NOMO-1 (cell line): ENCODE results near the gene DNAJC25.
"Not testable (repeated sequence)": the region's sequence is repeated elsewhere in the genome, so short reads cannot be mapped to it uniquely, and the experiment has no call there.

Experiments used
- DNase-seq, 2 experiments: peaks; one replicate each; lab custom pipeline; 2025; ENCODE audit not compliant: unreplicated experiment in 2 of 2; lab: John Stamatoyannopoulos, UW

Gene DNAJC25

DNA sequence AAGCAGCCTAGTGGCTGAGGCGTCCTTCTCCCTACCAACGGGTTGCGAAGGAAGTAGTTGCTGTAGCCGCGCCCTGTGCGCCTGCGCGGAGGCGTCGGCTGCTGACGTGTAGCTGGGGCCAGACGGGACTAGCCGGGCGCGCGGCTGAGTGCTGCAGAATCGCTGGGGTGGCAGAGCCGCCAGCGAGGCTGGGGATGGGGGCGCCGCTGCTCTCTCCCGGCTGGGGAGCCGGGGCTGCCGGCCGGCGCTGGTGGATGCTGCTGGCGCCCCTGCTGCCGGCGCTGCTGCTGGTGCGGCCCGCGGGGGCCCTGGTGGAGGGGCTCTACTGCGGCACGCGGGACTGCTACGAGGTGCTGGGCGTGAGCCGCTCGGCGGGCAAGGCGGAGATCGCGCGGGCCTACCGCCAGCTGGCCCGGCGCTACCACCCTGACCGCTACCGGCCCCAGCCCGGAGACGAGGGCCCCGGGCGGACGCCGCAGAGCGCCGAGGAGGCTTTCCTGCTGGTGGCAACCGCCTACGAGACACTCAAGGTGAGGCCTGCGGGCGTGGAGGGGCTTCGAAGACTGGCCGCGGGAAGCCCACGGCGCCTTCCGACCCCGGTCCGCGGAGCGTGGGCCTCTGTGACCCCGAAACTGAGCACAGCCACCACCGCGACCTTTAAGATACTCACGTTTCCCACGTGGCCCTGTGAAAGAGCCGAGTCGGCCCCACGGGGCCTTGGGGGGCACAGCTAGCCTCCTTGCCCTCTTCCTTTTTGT lies at the start of gene DNAJC25:
DNAJC25 (plus strand) TSS at position 121 of the 758 bp plus-strand sequence; CDS start at position 195, 74 bp downstream.
- DNase-seq: peak; percentile 95 to 98

DNA sequence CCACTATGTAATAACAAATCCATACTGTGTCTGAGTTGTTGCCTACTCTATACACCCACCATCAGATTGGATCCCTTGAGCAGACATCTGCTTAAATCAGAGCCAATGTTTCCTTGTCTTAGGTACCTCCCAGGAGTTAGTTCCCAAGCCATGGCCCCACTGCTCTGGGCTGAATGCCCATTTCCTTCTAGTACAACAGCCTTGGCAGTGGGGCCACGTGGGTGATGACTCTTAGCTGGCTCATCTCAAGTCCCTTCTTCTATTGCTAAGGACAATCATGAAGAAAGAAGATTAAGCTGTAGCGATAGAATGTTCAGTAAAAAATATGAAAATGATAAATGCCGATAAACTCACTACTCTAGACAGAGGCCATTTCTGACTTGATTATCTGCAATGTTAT lies 48.2 kb upstream of the DNAJC25 start:
- DNase-seq: no peak

DNA sequence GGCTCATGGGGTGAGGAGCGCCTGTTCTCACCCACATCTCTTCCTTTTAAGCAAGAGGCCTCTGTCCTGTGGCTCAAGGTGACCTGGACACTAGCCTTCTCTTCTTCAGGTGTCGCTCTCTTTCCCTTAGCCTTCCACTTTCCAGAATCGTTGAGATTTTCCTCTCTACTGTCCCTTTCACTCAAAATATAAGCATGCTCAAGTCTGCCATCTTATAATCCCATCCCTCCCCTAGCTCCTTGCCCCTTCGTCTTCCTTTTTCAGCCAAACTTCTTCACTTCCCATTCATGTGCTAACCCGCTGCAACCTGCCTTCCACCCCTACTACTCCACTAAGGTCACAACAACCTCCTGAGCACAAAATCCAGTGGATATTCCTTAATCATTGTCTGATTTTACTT lies 44.8 kb upstream of the DNAJC25 start:
- DNase-seq: no peak

DNA sequence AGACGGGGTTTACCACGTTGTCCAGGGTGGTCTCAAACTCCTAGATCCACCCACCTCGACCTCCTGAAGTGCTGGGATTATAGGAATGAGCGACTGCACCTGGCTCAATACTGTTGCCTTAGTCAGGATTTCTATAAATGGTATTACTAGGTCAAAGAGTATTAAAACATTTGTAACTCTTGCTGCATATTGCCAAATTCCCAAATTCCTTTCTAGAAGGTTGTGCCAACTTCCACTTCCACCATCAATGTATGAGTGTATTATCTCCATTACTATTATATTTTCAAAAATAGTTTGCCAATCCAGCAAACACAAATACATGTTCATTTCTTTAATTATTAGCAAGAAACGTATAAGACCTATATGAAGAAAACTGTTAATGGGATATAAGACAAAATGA lies 42.3 kb upstream of the DNAJC25 start:
- no peak for DNase-seq

DNA sequence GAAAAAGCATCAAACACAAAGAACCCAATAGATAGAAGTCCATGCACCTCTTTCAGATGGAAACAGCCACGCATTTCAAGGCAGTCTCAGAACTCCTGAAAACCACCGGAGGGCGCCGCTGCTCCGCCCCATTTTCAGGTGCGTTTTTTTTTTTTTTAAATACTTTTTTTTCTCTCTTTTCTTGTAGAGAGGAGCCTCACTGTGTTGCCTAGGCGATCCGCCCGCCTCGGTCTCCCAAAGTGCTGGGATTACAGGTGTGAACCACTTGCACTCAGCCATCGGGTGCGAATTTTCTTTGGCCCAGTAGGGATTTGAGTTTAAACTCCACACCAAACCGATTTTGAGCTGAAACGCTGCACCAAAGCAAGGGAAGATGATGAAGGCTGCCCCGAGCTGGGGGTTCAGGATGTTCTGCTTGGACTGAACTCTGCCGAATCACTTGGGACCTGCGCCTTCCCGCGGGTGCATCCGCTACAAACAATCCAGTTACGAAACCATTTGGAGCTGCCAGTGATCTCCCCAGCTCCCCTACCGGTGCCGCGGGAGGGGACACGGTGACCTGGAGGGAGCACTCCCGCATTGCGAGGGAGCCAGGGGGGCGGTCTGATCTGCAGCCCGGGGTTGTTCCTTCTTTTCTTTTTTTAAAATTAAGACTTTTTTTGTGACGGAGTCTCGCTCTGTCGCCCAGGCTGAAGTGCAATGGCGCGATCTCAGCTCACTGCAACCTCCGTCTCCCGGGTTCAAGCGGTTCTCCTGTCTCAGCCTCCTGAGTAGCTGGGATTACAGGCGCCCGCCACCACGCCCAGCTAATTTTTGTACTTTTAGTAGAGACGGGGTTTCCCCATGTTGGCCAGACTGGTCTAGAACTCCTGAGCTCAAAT lies 33.0 kb upstream of the DNAJC25 start:
- peak; percentile 31 to 52 for DNase-seq

- peak in 1 of 2 experiments; percentile 25 for DNase-seq
Observed at GRCh38 chr9:111598733-111599091, 32.4 kb upstream of the DNAJC25 start.

- DNase-seq: peak; percentile 24 to 41
Observed at GRCh38 chr9:111599092-111599954, 31.8 kb upstream of the DNAJC25 start, which contains the start of gene PTGR1. Gene PTGR1, minus strand, starts transcription at chr9:111599647. Its CDS starts 2,225 bp downstream, at chr9:111597422.

- no peak for DNase-seq
Observed at GRCh38 chr9:111599955-111600343, 31.2 kb upstream of the DNAJC25 start.

- no peak for DNase-seq
Observed at GRCh38 chr9:111601237-111602018, 29.7 kb upstream of the DNAJC25 start.

- DNase-seq: no peak
Observed at GRCh38 chr9:111603041-111603440, 28.1 kb upstream of the DNAJC25 start.

DNA sequence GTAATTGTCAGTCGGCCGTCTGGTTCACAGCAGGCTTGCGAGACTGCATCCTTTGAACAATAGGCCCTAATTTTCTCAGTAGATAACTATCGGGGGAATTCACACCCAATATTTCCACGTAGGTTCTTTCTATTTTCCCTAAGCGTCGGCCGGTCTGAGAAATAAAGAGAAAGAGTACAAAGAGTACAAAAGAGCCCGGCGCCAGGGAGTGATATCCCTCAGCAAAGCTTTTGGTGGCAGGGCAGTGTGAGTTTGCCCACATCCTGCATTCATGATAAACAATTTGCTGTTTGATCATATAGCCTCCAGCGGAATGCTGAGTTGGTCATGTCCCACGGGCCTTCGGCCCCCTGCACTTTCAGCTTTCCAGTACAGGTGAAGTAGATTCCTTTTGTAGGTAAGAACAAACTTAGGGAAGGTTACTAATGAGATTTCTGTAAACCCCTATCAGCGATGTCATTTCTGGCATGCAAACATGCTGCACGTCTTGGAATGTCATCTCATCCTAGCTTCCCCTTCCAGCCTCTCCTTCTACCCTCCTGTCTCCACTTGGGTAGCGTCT lies 27.0 kb upstream of the DNAJC25 start:
- DNase-seq: no peak

GRCh38 chr9:111605041-111605559 lies 26.0 kb upstream of the DNAJC25 start:
- DNase-seq: no peak

DNA sequence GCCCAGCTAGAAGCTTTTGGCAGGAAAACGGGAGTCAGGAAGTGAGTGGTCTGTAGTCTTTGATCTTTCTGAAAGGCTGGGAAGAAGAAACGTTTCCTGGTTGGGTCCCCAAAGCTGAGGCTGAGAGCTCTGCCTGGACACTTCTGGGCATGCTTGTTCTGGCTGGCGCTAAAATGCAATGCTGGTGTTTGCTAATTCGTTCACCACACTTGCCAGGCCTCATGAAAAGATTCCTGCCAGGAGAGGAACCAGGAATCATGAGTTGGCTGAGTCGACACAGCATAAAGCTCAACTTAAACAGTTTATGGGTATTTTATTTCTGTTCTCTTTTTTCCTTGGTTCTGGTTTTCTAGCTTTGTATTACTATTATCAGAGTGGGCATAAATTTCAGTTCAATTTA lies 21.0 kb upstream of the DNAJC25 start:
- DNase-seq: no peak

DNA sequence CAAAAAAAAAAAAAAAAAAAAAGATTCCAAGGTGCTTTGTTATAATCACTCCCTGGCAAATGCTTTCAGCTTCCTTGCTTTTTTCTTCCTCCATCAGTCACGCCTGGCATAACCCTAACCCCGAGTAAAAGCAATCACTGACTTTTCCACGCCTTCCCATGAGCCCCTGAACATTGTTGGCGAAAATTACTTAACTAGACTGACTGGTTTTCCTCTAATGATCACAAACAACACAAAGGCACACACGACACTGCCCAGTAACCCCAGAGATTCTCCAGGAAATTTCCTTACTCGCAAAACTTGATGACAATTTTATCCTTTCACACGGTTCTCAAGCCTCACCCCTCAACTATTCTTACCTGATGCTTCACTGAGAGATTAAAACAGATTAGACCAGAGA lies 20.3 kb upstream of the DNAJC25 start:
- no peak for DNase-seq

DNA sequence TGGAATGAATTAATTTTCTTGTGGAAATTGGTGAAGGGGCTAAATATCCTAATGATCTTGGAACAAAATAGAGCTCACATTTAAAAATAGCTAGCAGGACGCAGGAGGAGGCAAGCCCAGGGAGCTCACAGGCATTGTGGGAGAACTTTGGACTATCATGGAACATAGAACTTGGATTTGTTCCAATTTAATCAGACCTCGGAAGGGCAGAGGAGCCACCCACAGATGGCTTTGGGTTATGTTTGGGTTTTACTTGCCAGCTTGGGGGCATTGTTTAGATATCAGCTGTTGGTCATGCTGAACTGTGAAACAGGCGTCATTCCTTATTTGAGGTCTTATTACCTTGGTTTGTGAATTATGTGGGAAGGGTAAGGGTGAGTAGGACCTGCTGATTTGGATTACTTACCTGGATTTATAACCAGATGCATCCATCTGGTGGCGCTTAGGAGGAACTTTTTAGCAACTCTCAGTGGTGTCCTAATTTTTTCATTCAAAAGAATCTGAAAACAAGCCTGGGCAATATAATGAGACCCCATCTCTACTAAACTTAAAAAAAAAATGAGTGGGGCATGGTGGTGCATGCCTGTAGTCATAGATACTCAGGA lies 17.6 kb upstream of the DNAJC25 start:
- no peak for DNase-seq

DNA sequence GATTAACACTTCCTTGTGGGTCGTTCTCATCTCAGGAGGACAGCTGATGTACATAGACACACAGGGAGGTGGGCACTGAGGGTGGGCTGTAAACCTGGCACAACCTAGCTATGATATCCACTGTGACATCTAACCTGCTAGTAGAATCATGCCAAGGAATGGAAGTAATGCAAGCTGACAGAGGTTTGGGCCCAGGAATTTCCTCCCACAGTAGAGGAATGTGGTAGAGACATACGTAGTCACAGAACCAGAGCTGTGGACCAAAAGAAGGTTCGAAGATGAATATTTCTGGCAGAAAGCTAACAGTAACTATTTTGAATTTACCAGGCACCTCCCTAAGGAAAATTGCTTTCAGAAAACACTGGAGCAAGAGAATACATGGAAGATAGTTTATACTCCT lies 15.2 kb upstream of the DNAJC25 start:
- DNase-seq: no peak

DNA sequence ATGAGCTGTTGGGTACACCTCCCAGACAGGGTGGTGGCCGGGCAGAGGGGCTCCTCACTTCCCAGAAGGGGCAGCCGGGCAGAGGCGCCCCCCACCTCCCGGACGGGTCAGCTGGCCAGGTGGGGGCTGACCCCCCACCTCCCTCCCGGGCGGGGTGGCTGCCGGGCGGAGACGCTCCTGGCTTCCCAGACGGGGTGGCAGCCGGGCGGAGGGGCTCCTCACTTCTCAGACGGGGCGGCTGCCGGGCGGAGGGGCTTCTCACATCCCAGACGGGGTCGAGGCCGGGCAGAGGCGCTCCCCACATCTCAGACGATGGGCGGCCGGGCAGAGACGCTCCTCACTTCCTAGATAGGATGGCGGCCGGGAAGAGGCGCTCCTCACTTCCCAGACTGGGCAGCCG lies 13.8 kb upstream of the DNAJC25 start:
- not testable (repeated sequence) for DNase-seq

GRCh38 chr9:111621895-111622480 lies 9.1 kb upstream of the DNAJC25 start:
- DNase-seq: no peak

- DNase-seq: peak in 1 of 2 experiments; percentile 20
Observed at GRCh38 chr9:111622626-111623025, 8.5 kb upstream of the DNAJC25 start.
